NCI-H2029 (cell line): ENCODE results near the gene PSME3.
A peak's percentile ranks its signal among the peaks of the same experiment; 100 is the strongest.

Experiments used
- DNase-seq: peaks from one replicate; lab custom pipeline; 2025; lab: John Stamatoyannopoulos, UW

The PSME3 gene

GRCh38 chr17:42817866-42818265 lies 15.3 kb upstream of the PSME3 start:
- DNase-seq: no peak

GRCh38 chr17:42818379-42818778 lies 14.8 kb upstream of the PSME3 start:
- no peak for DNase-seq

DNA sequence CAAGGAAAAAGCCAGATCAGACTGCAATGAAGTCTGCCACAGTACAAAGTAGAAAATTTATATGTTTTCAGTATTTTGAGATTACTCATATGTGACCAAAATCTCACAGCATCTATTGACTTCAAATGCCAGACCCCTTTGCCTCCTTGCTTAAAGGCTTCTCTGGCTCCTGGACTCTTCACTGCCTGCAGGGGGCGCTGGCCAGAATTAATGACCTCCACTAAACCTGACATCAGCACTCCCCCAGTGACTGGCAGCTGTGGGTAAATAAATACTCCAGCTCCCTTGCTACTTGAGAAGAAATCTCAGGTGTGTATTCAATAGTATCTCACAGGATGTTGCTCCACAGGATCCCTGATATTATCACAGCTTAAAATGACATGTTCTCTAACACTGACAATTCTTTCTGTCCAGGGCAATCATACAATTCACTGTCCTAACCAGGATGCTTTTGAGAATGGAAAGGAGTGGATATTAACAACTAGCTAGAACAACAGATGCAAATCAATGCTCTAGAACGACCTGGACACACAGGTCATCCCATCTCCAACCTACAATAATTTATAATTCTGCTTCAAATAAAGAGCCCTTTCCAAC lies 13.2 kb upstream of the PSME3 start:
- peak; percentile 38 for DNase-seq

GRCh38 chr17:42821176-42821575 lies 12.0 kb upstream of the PSME3 start:
- no peak for DNase-seq

DNA sequence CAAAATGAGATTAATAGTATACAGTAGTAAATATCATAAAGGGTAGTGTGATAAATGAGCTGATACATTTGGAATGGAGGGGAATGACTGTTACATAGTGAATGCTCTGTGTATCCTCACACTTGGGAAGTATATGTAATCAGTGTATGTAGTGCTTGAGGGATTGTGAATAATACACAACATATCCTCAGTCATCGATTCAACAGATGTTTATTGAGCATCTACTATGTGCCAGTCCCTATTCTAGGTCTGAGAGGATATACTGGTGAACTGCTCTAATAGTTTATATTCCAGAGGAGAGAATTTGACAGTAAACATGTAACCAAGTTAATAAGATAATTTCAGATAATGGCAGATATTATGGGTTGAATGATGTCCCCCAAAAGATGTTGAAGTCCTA lies 5.7 kb upstream of the PSME3 start:
- DNase-seq: no peak

- no peak for DNase-seq
These were observed 2.2 kb upstream of the PSME3 start for GRCh38 chr17:42830971-42831370.

GRCh38 chr17:42832213-42832933 lies 824 bp upstream of the PSME3 start:
- no peak for DNase-seq

- no peak for DNase-seq
These were observed 698 bp downstream of the PSME3 start for GRCh38 chr17:42833767-42834422.

- DNase-seq: no peak
These were observed 2.5 kb downstream of the PSME3 start for GRCh38 chr17:42835732-42836131.

- DNase-seq: no peak
These were observed 8.9 kb downstream of the PSME3 start for GRCh38 chr17:42841975-42842685.

DNA sequence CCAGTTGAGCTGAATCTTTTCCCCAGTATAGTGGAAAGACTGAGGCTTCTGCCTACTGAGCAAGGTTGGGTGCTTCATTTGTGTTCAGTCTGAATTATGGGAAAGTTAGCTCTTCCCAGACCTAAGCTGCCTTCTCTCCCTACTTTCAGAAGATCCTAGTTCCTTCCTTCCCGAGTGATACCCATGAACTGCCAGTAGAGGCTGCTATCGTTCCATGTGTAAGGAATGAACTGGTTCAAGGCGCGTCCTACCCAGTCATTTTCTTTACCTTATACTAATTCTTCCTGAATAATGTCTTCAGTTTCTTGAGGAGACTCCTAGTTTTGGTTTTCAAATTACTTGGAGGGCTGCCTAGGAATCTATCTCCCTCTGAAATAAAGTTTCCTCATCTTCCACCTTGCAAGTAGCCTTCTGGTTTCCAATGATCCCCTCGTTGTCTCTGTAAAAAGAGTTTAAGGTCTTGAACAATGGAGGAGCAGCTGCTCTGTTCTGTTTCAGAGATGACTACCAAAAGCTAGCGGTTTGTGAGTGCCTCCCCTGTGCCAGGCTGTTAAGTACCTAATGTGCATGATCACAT lies 10.2 kb downstream of the PSME3 start:
- no peak for DNase-seq

GRCh38 chr17:42844271-42844670 lies 11.1 kb downstream of the PSME3 start, which contains the start of gene AOC2:
TSS of gene AOC2 (plus strand) at chr17:42844580. CDS start at chr17:42844627, 47 bp downstream.
- no peak for DNase-seq

DNA sequence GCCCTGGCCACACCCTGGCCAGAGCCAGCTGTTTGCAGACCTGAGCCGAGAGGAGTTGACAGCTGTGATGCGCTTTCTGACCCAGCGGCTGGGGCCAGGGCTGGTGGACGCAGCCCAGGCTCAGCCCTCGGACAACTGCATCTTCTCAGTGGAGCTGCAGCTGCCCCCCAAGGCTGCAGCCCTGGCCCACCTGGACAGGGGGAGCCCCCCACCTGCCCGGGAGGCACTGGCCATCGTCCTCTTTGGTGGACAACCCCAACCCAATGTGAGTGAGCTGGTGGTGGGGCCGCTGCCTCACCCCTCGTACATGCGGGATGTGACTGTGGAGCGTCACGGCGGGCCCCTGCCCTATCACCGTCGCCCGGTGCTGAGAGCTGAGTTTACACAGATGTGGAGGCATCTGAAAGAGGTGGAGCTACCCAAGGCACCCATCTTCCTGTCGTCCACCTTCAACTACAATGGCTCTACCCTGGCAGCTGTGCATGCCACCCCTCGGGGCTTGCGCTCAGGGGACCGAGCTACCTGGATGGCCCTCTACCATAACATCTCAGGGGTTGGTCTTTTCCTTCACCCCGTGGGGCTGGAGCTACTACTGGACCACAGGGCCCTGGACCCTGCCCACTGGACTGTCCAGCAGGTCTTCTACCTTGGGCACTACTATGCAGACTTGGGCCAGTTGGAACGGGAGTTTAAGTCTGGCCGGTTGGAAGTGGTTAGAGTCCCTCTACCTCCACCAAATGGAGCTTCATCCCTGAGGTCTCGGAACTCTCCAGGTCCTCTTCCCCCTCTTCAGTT lies 11.8 kb downstream of the PSME3 start:
- no peak for DNase-seq

GRCh38 chr17:42845556-42845917 lies 12.3 kb downstream of the PSME3 start:
- DNase-seq: no peak

DNA sequence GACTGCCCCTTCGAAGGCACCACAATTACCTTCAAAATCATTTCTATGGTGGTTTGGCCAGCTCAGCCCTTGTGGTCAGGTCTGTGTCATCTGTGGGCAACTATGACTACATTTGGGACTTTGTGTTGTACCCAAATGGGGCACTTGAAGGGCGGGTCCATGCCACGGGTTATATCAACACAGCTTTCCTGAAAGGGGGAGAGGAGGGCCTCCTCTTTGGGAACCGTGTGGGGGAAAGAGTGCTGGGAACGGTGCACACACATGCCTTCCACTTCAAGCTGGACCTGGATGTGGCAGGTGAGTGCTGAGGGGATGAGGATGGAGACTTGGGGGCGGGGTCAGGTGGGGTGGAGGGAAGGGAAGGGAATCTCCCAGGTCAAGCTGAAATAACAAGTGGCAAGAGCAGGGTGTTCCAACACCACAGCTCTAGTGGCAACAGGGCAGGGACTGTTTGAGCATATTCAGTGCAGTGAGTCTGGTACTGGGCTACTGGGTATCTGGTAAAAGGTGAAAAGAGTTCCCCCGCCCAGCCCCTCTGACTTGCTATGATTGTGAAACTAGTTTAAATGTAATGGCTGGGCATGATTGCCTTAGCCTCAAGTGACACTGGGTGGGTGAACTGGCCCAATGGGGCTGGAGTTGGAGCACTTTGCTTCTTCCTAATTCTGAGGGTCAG lies 12.9 kb downstream of the PSME3 start:
- DNase-seq: no peak

DNA sequence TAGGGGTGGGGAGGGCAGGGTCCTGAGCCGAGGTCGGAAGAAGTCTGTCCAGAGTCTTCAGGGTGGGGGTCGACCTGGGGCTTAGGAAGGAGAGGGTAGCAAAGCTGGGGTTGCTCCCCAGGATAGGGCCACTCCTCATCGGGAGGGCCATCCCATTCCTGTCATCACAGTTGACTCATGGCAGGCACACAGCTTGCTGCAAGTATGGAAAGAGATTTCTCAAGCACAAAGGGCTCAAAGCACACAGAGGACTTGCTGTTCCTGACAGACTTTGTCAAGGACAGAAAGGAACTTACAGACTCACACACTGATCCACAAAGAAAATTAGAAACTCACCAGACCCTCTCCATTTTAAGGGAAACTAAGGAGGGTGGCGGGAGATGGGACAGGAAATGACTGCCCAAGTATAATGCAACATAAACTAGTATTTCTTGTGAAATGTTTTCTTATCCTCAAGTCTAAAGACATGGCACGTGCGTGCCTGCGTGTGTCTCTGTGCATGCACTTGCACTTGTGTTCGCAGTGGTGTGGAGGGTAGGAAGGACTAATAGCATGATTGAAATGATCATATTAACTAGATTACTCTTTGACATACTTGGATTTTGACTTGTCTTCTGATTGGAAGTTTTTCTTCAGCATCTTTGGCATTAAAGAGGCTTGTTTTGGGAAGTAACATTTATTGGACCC lies 13.5 kb downstream of the PSME3 start:
- no peak for DNase-seq

- no peak for DNase-seq
These were observed 14.9 kb downstream of the PSME3 start for GRCh38 chr17:42848093-42848492.

DNA sequence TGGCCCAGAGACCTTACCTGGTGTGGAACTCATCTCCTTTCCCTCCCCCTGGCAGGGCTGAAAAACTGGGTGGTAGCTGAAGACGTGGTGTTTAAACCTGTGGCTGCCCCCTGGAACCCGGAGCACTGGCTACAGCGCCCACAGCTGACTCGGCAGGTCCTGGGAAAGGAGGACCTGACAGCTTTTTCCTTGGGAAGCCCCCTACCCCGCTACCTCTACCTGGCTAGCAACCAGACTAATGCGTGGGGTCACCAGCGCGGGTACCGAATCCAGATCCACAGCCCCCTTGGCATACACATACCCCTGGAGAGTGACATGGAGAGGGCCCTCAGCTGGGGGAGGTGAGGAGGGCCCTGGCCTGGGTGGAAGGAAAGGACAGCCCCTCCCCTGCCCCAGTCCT lies 15.8 kb downstream of the PSME3 start:
- DNase-seq: no peak

DNA sequence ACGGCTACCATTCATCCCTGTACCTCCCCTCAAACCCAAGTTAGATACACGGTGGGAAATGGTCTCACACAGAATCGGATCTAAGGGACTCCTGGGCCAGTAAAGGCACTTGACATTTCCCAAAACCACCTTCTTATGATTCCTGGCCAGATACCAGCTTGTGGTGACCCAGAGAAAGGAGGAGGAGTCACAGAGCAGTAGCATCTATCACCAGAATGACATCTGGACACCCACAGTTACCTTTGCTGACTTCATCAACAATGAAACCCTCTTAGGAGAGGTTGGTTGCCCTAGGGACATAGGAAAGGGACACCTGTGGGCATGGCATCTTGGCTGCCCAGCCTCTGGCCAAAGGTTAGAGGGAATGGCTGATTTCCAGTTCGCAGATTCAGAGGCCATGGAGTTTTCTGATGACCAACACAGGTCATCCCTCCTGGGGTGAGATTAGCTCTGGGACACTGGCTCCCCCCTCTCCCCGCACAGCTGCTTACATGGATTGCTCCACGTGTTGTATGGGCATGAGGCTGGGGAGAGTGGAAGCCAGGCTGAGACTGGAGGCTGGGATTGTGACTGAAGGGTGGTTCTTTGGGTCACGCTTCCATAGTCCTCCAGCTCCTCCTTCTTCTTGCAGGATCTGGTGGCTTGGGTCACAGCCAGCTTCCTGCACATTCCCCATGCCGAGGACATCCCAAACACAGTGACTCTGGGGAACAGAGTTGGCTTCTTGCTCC lies 16.4 kb downstream of the PSME3 start:
- DNase-seq: no peak

GRCh38 chr17:42850954-42851353 lies 17.8 kb downstream of the PSME3 start, which contains the start of gene AOC3:
TSS of gene AOC3 (plus strand) at chr17:42851199. CDS start at chr17:42851344, 145 bp downstream.
- no peak for DNase-seq
